Measurements from ENCODE around the gene SULF2.
A peak's percentile ranks its signal among the peaks of the same experiment; 100 is the strongest.

Gene SULF2

GRCh38 chr20:47784599-47785310, 526 bp downstream of the SULF2 start:
- H3K9me3 ChIP-seq (ENCODE audit: control insufficient read depth in 1 of 2, low read length in 2 of 2) = no peaks in the 10 kb centered on the region
- H3K27ac ChIP-seq (ENCODE audit: low read depth, low read length) = no peak overlapping the region
- no peaks in the 10 kb centered on the region for H3K36me3 ChIP-seq (ENCODE audit: control insufficient read depth in 1 of 2, insufficient read depth in 2 of 2, low read length in 2 of 2)
- peak overlapping the region; percentile 43 to 56 for H3K9ac ChIP-seq (ENCODE audit: low read depth in 1 of 2, low read length in 2 of 2)
- H3K4me3 ChIP-seq (ENCODE audit: low read depth in 1 of 2, low read length in 2 of 2) = peak overlapping the region; percentile 76 to 78
- peaks cover 0 to 4% of the 10 kb centered on the region in 2 donors for H3K27me3 ChIP-seq (ENCODE audit: control insufficient read depth in 1 of 2, insufficient read depth in 2 of 2, low read length in 2 of 2)
- H3K4me1 ChIP-seq (ENCODE audit: control insufficient read depth in 1 of 2, insufficient read depth in 2 of 2, low read length in 2 of 2) = peaks cover 24 to 32% of the 10 kb centered on the region in 2 donors

GRCh38 chr20:47783828-47784598, 1.3 kb downstream of the SULF2 start:
- Histone ChIP-seq H3K36me3 (ENCODE audit: control insufficient read depth in 1 of 2, insufficient read depth in 2 of 2, low read length in 2 of 2) (no peaks in the 10 kb centered on the region), H3K9me3 (ENCODE audit: control insufficient read depth in 1 of 2, low read length in 2 of 2) (no peaks in the 10 kb centered on the region), H3K27ac (ENCODE audit: low read depth, low read length) (no peak overlapping the region), H3K4me1 (ENCODE audit: control insufficient read depth in 1 of 2, insufficient read depth in 2 of 2, low read length in 2 of 2) (peaks cover 24 to 32% of the 10 kb centered on the region in 2 donors), H3K9ac (ENCODE audit: low read depth in 1 of 2, low read length in 2 of 2) (peak overlapping the region; percentile 43 to 56), H3K4me3 (ENCODE audit: low read depth in 1 of 2, low read length in 2 of 2) (peak overlapping the region; percentile 76 to 78), H3K27me3 (ENCODE audit: control insufficient read depth in 1 of 2, insufficient read depth in 2 of 2, low read length in 2 of 2) (peaks cover 0 to 4% of the 10 kb centered on the region in 2 donors)

GRCh38 chr20:47782920-47783552, 2.2 kb downstream of the SULF2 start:
- Histone ChIP-seq H3K9ac (ENCODE audit: low read depth in 1 of 2, low read length in 2 of 2) (no peak overlapping the region), H3K4me3 (ENCODE audit: low read depth in 1 of 2, low read length in 2 of 2) (no peak overlapping the region), H3K36me3 (ENCODE audit: control insufficient read depth in 1 of 2, insufficient read depth in 2 of 2, low read length in 2 of 2) (no peaks in the 10 kb centered on the region), H3K27me3 (ENCODE audit: control insufficient read depth in 1 of 2, insufficient read depth in 2 of 2, low read length in 2 of 2) (peaks cover 0 to 4% of the 10 kb centered on the region in 2 donors), H3K9me3 (ENCODE audit: control insufficient read depth in 1 of 2, low read length in 2 of 2) (no peaks in the 10 kb centered on the region), H3K4me1 (ENCODE audit: control insufficient read depth in 1 of 2, insufficient read depth in 2 of 2, low read length in 2 of 2) (peaks cover 24 to 32% of the 10 kb centered on the region in 2 donors), H3K27ac (ENCODE audit: low read depth, low read length) (no peak overlapping the region)

GRCh38 chr20:47782076-47782475, 3.2 kb downstream of the SULF2 start:
- peaks cover 24 to 32% of the 10 kb centered on the region in 2 donors for H3K4me1 ChIP-seq (ENCODE audit: control insufficient read depth in 1 of 2, insufficient read depth in 2 of 2, low read length in 2 of 2)
- no peaks in the 10 kb centered on the region for H3K36me3 ChIP-seq (ENCODE audit: control insufficient read depth in 1 of 2, insufficient read depth in 2 of 2, low read length in 2 of 2)
- H3K27ac ChIP-seq (ENCODE audit: low read depth, low read length) = no peak overlapping the region
- H3K4me3 ChIP-seq (ENCODE audit: low read depth in 1 of 2, low read length in 2 of 2) = no peak overlapping the region
- no peaks in the 10 kb centered on the region for H3K9me3 ChIP-seq (ENCODE audit: control insufficient read depth in 1 of 2, low read length in 2 of 2)
- no peak overlapping the region for H3K9ac ChIP-seq (ENCODE audit: low read depth in 1 of 2, low read length in 2 of 2)
- peaks cover 0 to 4% of the 10 kb centered on the region in 2 donors for H3K27me3 ChIP-seq (ENCODE audit: control insufficient read depth in 1 of 2, insufficient read depth in 2 of 2, low read length in 2 of 2)

GRCh38 chr20:47781632-47782031, 3.6 kb downstream of the SULF2 start:
- H3K27me3 ChIP-seq (ENCODE audit: control insufficient read depth in 1 of 2, insufficient read depth in 2 of 2, low read length in 2 of 2) = peaks cover 0 to 4% of the 10 kb centered on the region in 2 donors
- H3K36me3 ChIP-seq (ENCODE audit: control insufficient read depth in 1 of 2, insufficient read depth in 2 of 2, low read length in 2 of 2) = no peaks in the 10 kb centered on the region
- H3K27ac ChIP-seq (ENCODE audit: low read depth, low read length) = no peak overlapping the region
- peaks cover 22 to 32% of the 10 kb centered on the region in 2 donors for H3K4me1 ChIP-seq (ENCODE audit: control insufficient read depth in 1 of 2, insufficient read depth in 2 of 2, low read length in 2 of 2)
- H3K4me3 ChIP-seq (ENCODE audit: low read depth in 1 of 2, low read length in 2 of 2) = no peak overlapping the region
- H3K9me3 ChIP-seq (ENCODE audit: control insufficient read depth in 1 of 2, low read length in 2 of 2) = no peaks in the 10 kb centered on the region
- no peak overlapping the region for H3K9ac ChIP-seq (ENCODE audit: low read depth in 1 of 2, low read length in 2 of 2)

- no peak overlapping the region for H3K4me3 ChIP-seq (ENCODE audit: low read depth in 1 of 2, low read length in 2 of 2)
- H3K27me3 ChIP-seq (ENCODE audit: control insufficient read depth in 1 of 2, insufficient read depth in 2 of 2, low read length in 2 of 2) = peaks cover 0 to 4% of the 10 kb centered on the region in 2 donors
- H3K9ac ChIP-seq (ENCODE audit: low read depth in 1 of 2, low read length in 2 of 2) = no peak overlapping the region
- no peaks in the 10 kb centered on the region for H3K36me3 ChIP-seq (ENCODE audit: control insufficient read depth in 1 of 2, insufficient read depth in 2 of 2, low read length in 2 of 2)
- H3K4me1 ChIP-seq (ENCODE audit: control insufficient read depth in 1 of 2, insufficient read depth in 2 of 2, low read length in 2 of 2) = peaks cover 24 to 32% of the 10 kb centered on the region in 2 donors
- no peak overlapping the region for H3K27ac ChIP-seq (ENCODE audit: low read depth, low read length)
- H3K9me3 ChIP-seq (ENCODE audit: control insufficient read depth in 1 of 2, low read length in 2 of 2) = no peaks in the 10 kb centered on the region
These were observed 4.4 kb downstream of the SULF2 start for GRCh38 chr20:47780720-47781389.

- Histone ChIP-seq H3K9ac (ENCODE audit: low read depth in 1 of 2, low read length in 2 of 2) (no peak overlapping the region), H3K27ac (ENCODE audit: low read depth, low read length) (no peak overlapping the region), H3K4me1 (ENCODE audit: control insufficient read depth in 1 of 2, insufficient read depth in 2 of 2, low read length in 2 of 2) (peaks cover 25 to 31% of the 10 kb centered on the region in 2 donors), H3K9me3 (ENCODE audit: control insufficient read depth in 1 of 2, low read length in 2 of 2) (no peaks in the 10 kb centered on the region), H3K4me3 (ENCODE audit: low read depth in 1 of 2, low read length in 2 of 2) (no peak overlapping the region), H3K27me3 (ENCODE audit: control insufficient read depth in 1 of 2, insufficient read depth in 2 of 2, low read length in 2 of 2) (no peaks in the 10 kb centered on the region), H3K36me3 (ENCODE audit: control insufficient read depth in 1 of 2, insufficient read depth in 2 of 2, low read length in 2 of 2) (no peaks in the 10 kb centered on the region)
These were observed 6.6 kb downstream of the SULF2 start for GRCh38 chr20:47778398-47779354.

- Histone ChIP-seq H3K36me3 (ENCODE audit: control insufficient read depth in 1 of 2, insufficient read depth in 2 of 2, low read length in 2 of 2) (no peaks in the 10 kb centered on the region), H3K4me3 (ENCODE audit: low read depth in 1 of 2, low read length in 2 of 2) (no peak overlapping the region), H3K4me1 (ENCODE audit: control insufficient read depth in 1 of 2, insufficient read depth in 2 of 2, low read length in 2 of 2) (peaks cover 31 to 34% of the 10 kb centered on the region in 2 donors), H3K9ac (ENCODE audit: low read depth in 1 of 2, low read length in 2 of 2) (no peak overlapping the region), H3K27me3 (ENCODE audit: control insufficient read depth in 1 of 2, insufficient read depth in 2 of 2, low read length in 2 of 2) (no peaks in the 10 kb centered on the region), H3K9me3 (ENCODE audit: control insufficient read depth in 1 of 2, low read length in 2 of 2) (no peaks in the 10 kb centered on the region), H3K27ac (ENCODE audit: low read depth, low read length) (no peak overlapping the region)
These were observed 8.1 kb downstream of the SULF2 start for GRCh38 chr20:47777220-47777619.

GRCh38 chr20:47776639-47777038, 8.6 kb downstream of the SULF2 start:
- Histone ChIP-seq H3K27me3 (ENCODE audit: control insufficient read depth in 1 of 2, insufficient read depth in 2 of 2, low read length in 2 of 2) (no peaks in the 10 kb centered on the region), H3K36me3 (ENCODE audit: control insufficient read depth in 1 of 2, insufficient read depth in 2 of 2, low read length in 2 of 2) (no peaks in the 10 kb centered on the region), H3K4me1 (ENCODE audit: control insufficient read depth in 1 of 2, insufficient read depth in 2 of 2, low read length in 2 of 2) (peaks cover 31 to 34% of the 10 kb centered on the region in 2 donors), H3K9me3 (ENCODE audit: control insufficient read depth in 1 of 2, low read length in 2 of 2) (no peaks in the 10 kb centered on the region), H3K4me3 (ENCODE audit: low read depth in 1 of 2, low read length in 2 of 2) (no peak overlapping the region), H3K27ac (ENCODE audit: low read depth, low read length) (no peak overlapping the region), H3K9ac (ENCODE audit: low read depth in 1 of 2, low read length in 2 of 2) (no peak overlapping the region)
